NCI-H2081 treated with DMSO at 0.1 percent for 48 hours (cell line): ENCODE results near the gene COL5A2.

ENCODE experiments used
- DNase-seq: peaks from one replicate; lab custom pipeline; 2025; lab: John Stamatoyannopoulos, UW

Gene COL5A2

GRCh38 chr2:188997263-188997662, 182.3 kb downstream of the COL5A2 start:
- DNase-seq = no peak

GRCh38 chr2:188993247-188993646, 186.3 kb downstream of the COL5A2 start:
- no peak for DNase-seq

DNA sequence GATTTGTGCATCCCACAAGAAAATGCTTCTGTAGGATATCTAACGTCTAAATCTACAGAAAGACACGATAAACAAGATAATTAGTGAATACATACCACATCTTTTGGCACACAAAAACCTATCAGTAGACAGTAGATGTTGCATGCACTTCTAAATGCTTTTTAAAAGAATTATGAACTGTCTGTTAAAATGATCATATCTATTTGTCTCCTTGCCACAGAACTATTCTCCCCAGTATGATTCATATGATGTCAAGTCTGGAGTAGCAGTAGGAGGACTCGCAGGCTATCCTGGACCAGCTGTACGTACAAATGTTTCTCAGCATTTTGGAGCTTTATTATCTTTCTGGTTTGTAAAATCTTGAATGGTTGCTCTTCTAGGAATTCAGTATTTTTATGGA, 192.7 kb downstream of the COL5A2 start:
- no peak for DNase-seq

DNA sequence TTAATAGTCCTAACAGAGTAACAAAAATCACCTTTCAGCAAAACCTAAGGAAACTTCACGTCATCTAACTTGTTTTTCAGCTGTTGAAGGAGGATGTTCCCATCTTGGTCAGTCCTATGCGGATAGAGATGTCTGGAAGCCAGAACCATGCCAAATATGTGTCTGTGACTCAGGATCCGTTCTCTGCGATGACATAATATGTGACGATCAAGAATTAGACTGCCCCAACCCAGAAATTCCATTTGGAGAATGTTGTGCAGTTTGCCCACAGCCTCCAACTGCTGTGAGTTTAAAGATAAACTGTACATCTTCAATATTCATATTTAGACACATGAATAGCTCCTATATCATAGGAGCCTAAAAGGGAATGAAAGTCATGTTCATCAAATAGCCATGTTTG, 194.9 kb downstream of the COL5A2 start:
- no peak for DNase-seq

DNA sequence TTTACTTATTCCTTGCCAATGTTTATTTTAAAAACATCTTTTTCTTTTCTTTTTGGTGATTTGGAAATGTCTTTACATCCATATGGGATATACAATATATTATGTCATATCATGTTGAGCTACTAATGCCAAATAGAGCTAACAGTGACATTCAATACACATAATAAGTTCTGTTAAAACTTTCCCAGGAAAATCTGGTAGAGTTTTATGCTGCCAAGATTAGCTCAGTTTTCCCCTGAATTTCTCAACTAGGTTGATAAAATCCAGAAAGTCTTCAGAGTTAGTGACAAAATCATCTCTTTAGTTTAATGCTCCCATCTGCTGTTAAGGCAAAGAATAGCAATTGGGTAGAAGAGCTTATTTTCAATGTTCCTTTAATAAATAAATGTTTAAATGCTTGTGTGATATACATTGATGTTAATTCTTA, 195.5 kb downstream of the COL5A2 start:
- no peak for DNase-seq

- DNase-seq = no peak
Measured at GRCh38 chr2:188983427-188984064, 196.0 kb downstream of the COL5A2 start.
